GM12873 (cell line): Measurements from ENCODE around the gene NOVA2.

Source experiments
- TF ChIP-seq, protein P1 (sequence below): IDR thresholded peaks from 2 replicates; pipeline ENCODE4 v1.5.1; 2012; ENCODE audit warnings: low read depth, mild to moderate bottlenecking, moderate library complexity, low read length, control low read depth; ENCODE audit not compliant: insufficient read depth; ENCODE audit errors: missing control alignments

The NOVA2 gene

DNA sequence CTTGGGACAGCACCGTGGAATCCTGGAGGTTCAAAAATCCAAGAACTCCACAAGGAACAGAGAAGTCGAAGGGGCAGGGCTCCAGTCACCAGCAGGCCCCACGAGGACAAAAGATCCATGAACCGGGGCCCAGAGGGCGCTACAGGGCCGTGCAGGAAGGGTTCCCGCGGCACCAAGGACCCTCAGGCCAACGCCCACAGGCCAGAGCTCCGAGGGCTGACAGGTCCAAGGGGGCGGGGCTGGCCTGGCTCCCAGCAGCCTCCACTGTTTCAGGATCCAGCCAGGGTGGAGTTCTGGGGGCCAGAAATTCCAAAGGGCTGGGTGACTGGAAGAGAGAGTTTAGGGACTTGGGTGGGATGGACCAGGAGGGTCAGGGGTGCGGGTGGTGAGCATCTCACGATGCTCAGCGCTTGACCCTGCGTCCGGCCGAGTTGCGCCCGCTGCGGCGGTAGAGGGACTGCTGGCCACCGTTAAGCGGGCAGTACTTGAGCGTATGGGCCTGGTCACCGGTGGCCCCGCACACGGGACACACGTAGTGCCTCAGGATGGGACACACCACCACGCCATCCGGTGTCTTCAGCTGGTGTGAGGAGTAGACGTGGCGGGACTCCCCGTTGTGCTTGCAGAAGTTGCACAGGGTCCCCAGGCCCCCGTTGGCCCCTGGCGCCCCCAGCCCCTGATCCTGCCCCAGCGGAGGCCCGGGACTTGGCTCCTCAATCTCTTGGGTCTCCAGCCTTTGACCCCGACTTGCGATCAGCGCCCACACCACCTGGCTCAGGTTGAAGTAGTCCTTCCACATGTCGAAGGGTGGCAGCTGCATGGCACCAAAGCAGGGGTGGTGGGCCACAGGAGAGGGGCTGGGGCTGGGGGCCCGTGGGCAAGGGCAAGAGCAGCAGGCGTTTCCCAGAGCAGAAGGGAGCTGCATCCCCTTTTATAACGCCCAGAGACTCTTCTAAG, 59.5 kb downstream of the NOVA2 start, which contains the start of gene NANOS2:
TSS of gene NANOS2 (minus strand) at position 905 of the 957 bp plus-strand sequence. CDS start at position 820, 85 bp downstream.
- TF ChIP-seq, protein P1, sequence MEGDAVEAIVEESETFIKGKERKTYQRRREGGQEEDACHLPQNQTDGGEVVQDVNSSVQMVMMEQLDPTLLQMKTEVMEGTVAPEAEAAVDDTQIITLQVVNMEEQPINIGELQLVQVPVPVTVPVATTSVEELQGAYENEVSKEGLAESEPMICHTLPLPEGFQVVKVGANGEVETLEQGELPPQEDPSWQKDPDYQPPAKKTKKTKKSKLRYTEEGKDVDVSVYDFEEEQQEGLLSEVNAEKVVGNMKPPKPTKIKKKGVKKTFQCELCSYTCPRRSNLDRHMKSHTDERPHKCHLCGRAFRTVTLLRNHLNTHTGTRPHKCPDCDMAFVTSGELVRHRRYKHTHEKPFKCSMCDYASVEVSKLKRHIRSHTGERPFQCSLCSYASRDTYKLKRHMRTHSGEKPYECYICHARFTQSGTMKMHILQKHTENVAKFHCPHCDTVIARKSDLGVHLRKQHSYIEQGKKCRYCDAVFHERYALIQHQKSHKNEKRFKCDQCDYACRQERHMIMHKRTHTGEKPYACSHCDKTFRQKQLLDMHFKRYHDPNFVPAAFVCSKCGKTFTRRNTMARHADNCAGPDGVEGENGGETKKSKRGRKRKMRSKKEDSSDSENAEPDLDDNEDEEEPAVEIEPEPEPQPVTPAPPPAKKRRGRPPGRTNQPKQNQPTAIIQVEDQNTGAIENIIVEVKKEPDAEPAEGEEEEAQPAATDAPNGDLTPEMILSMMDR = no peak

DNA sequence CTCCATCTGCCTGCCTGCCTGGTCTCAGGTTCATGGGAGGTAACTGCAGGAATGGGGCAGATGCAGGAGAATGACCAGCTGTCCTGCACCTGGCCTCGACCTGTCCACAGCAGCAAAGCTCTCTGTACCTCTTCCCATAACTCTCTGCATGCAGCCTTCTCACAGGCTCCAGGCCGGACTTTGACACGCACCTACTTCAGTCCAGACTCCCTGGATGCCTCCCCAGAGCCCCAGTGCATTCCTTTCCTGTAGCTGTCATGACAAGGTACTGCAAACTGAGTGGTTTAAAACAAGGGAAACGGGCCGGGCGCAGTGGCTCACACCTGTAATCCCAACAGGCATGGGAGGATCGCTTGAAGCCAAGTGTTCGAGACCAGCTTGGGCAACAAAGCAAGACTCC, 62.4 kb downstream of the NOVA2 start:
- TF ChIP-seq, protein P1 = no peak

DNA sequence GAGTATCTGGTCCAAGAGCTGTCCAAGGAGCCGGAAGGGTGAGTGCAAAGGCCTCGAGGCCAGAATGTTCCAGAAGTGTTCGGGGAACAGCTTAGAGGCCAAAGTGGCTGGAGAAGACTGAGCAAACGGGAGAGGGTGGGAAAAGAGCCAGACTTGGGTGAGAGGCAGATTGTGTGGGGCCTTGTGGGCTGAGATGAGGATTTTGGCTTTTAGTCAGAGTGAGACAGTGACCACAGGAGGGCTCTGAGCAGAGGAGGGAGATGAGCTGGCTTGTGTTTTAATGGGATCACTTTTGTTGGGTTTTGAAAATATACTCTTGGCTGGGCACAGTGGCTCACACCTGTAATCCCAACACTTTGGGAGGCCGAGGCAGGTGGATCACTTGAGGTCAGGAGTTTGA, 64.7 kb downstream of the NOVA2 start:
- TF ChIP-seq, protein P1 = no peak

DNA sequence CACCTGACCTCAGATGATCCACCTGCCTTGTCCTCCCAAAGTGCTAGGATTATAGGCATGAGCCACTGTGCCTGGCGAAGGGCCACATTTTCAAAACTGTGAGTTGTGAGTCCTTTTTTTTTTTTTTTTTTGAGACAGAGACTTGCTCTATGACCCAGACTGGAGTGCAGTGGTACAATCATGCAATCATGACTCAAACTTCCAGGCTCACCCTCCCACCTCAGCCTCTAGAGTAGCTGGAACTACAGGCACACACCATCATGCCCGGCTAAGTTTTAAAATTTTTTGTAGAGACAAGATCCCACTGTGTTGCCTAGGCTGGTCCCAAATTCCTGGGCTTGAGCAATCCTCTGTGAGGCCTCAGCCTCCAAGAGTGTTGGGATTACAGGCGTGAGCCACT, 67.4 kb downstream of the NOVA2 start:
- TF ChIP-seq, protein P1 = no peak

DNA sequence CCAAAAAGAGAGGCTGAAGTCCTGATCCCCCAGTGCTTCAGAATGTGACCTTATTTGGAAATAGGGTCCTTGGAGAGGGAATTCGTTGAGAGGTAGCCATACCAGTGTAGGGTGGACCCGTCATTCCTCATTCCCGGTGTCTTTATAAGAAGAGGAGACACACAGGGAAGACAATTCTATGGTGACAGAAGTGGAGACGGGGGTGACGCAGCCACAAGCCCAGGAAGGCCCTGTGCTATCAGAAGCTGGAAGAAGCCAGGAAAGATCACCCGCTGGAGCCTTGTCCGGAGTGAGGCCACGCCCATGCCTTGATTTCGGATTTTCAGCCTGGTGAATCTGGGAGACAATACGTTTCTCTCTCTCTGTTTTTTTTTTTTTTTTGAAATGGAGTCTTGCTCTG, 68.7 kb downstream of the NOVA2 start:
- TF ChIP-seq, protein P1 = no peak

DNA sequence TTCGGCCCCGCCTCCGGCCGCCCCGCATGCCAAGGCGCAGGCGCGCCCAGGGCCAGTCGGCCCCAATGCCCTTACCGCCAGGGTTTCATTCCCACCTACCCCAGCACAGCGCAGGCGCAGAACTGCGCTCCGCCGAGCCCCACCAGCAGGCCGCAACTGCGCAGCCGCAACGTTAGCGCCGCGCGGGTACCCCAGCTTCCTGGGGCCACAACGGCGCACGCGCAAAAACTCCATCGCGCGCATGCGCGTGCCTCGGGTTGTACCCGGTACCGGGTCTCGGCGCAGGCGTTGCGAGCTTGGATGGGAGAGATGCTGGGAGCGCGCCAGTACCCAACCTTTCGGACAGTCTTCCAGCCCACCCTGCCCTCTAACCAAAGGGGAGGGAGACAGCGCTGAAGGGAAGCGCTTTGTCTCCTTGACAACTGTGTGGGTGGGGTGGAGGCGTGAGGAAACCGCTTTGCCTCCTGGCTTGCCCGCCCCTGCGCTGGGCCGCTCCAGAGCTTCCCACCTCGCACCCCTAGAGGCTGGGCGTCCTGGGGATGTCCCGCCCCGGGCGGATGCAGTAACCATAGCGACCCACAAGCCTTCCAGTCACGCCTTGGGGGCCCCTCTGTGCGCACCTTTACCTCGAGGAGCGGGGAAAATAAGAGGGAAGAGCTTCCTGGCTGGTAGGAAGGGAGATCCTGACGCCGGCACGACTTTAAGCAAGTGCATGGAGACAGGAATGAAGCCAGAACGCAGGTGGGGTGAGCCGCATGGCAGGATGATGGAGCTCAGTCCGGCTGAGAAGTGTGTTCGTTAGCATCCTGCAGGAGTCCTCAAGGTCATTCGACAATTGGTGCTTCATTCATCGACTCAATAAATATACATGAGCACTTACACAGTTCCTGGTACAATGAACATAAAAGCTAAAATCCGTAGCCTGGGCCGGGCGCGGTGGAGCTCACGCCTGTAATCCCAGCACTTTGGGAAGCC, 70.7 kb downstream of the NOVA2 start:
- TF ChIP-seq, protein P1 = peak; percentile 4

DNA sequence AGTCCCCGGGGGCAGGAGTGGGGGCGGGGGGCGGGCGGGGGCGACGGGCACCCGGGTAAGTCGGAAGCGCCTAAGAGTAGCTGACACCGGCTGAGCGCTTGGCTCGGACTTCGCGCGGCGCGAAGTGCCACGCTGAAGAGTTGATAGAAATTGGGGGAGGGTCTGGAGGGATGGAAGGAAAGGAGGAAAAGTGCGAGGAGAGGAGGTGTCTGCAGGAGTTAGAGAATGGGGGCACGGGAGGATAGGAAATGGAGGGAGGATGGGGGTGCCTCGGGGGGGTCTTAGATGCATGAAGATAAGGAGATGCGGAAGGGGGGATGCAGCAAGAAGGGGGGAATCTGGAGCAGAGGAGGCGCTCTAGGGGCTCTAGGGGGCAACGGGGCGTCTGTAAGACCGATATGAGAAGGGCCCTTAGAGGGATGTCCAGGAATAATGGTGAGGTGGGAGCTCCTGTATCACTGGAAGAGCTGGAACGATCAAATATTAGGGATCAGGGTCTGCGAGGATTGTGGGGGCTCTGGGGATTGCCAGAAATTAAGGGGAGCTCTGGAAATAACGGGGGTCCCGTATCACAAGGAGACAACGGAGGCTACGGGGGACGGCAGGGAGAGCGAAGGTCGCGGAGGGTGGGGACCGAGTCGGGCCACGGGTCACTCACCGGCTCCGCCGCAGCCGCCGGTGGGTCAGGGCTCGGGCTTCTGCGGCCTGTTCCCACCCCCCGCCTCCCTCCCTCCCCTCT, 71.6 kb downstream of the NOVA2 start, which contains the start of gene MYPOP:
TSS of gene MYPOP (minus strand) at position 702 of the 739 bp plus-strand sequence. CDS start 840 bp downstream, outside the sequence.
- TF ChIP-seq, protein P1 = no peak
